Stimulated activated CD8-positive, alpha-beta memory T cell treated with anti-CD3 and anti-CD28 coated beads, Interleukin-7, amount 100 ng/mL, for 24 hours (primary cell): ENCODE results near the gene RHBDD1.

Source experiments
- DNase-seq: peaks from one replicate; pipeline ENCODE4 v3.0.0-alpha.2; 2020; ENCODE audit warnings: low read depth

RHBDD1 gene

GRCh38 chr2:226845386-226846116 lies 9.7 kb downstream of the RHBDD1 start:
- no peak for DNase-seq

- no peak for DNase-seq
Observed at GRCh38 chr2:226847090-226847489, 11.2 kb downstream of the RHBDD1 start.

- DNase-seq: no peak
Observed at GRCh38 chr2:226847511-226847910, 11.7 kb downstream of the RHBDD1 start.

GRCh38 chr2:226849349-226849748 lies 13.5 kb downstream of the RHBDD1 start:
- no peak for DNase-seq

GRCh38 chr2:226850024-226850423 lies 14.2 kb downstream of the RHBDD1 start:
- DNase-seq: no peak

GRCh38 chr2:226855787-226856186 lies 19.9 kb downstream of the RHBDD1 start:
- no peak for DNase-seq

GRCh38 chr2:226860087-226860486 lies 24.2 kb downstream of the RHBDD1 start:
- no peak for DNase-seq

GRCh38 chr2:226862623-226863022 lies 26.8 kb downstream of the RHBDD1 start:
- no peak for DNase-seq

- DNase-seq: no peak
Observed at GRCh38 chr2:226865273-226865672, 29.4 kb downstream of the RHBDD1 start.

GRCh38 chr2:226865710-226866109 lies 29.9 kb downstream of the RHBDD1 start:
- no peak for DNase-seq

GRCh38 chr2:226868331-226869162 lies 32.7 kb downstream of the RHBDD1 start:
- no peak for DNase-seq

GRCh38 chr2:226869371-226869770 lies 33.5 kb downstream of the RHBDD1 start:
- no peak for DNase-seq

- DNase-seq: no peak
Observed at GRCh38 chr2:226873051-226873620, 37.3 kb downstream of the RHBDD1 start.

- no peak for DNase-seq
Observed at GRCh38 chr2:226873826-226874225, 38.0 kb downstream of the RHBDD1 start.

GRCh38 chr2:226874749-226875148 lies 38.9 kb downstream of the RHBDD1 start:
- no peak for DNase-seq

- DNase-seq: no peak
Observed at GRCh38 chr2:226875438-226876225, 39.8 kb downstream of the RHBDD1 start.

- DNase-seq: no peak
Observed at GRCh38 chr2:226877491-226877890, 41.6 kb downstream of the RHBDD1 start.

- DNase-seq: no peak
Observed at GRCh38 chr2:226881287-226881686, 45.4 kb downstream of the RHBDD1 start.

- no peak for DNase-seq
Observed at GRCh38 chr2:226882606-226883005, 46.8 kb downstream of the RHBDD1 start.

- DNase-seq: no peak
Observed at GRCh38 chr2:226883296-226883795, 47.5 kb downstream of the RHBDD1 start.

GRCh38 chr2:226884166-226884565 lies 48.3 kb downstream of the RHBDD1 start:
- no peak for DNase-seq
